ENCODE measurements around the gene GSTM3. TPM values are rescaled to one million over a fixed set of nuclear protein-coding genes. Genes with fewer than 3 reads are reported as not detected.
A peak's percentile ranks its signal among the peaks of the same experiment; 100 is the strongest.
"Not testable (repeated sequence)": the region's sequence is repeated elsewhere in the genome, so short reads cannot be mapped to it uniquely, and the experiment has no call there.

GSTM3 gene
- total RNA-seq, 4 donors from 2014 or later, result 61.1 to 162 (median 132) TPM

DNA sequence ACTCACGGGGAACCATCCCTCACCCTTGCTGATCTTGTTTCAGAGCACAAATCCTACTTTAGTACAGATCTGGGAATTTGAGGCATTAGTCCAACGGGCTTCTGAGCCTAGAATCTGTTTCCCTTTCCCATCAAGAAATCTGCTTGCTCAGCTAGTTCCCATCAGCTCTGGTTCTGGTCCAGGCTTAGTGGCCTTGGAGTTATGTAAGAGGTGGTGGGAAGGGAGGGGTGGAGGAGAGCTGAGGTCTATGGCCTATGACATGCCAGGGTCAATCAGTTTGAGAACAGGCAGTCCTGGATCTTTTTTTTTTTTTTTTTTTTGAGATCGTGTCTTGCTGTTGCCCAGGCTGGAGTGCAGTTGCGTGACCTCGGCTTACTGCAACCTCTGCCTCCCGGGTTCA is 49.1 kb downstream of the GSTM3 start:
- no peak for DNase-seq
- no peaks in the 10 kb centered on the region for H3K36me3 ChIP-seq
- no peaks in the 10 kb centered on the region for H3K4me1 ChIP-seq
- no peak overlapping the region for H3K4me3 ChIP-seq (replicated peaks in 1 of 3)
- WGBS, 2 donors, result no CpG with 5 or more reads among the region's 6 CpGs
- no peaks in the 10 kb centered on the region for H3K27me3 ChIP-seq
- no peaks in the 10 kb centered on the region for H3K9me3 ChIP-seq
- intact Hi-C loops (cut with DNase I), result no loop called here
- H3K27ac ChIP-seq, result no peak overlapping the region
- no peak for TF ChIP-seq POLR2A (IDR thresholded peaks at IDR 0.05)
- TF ChIP-seq, protein P1, sequence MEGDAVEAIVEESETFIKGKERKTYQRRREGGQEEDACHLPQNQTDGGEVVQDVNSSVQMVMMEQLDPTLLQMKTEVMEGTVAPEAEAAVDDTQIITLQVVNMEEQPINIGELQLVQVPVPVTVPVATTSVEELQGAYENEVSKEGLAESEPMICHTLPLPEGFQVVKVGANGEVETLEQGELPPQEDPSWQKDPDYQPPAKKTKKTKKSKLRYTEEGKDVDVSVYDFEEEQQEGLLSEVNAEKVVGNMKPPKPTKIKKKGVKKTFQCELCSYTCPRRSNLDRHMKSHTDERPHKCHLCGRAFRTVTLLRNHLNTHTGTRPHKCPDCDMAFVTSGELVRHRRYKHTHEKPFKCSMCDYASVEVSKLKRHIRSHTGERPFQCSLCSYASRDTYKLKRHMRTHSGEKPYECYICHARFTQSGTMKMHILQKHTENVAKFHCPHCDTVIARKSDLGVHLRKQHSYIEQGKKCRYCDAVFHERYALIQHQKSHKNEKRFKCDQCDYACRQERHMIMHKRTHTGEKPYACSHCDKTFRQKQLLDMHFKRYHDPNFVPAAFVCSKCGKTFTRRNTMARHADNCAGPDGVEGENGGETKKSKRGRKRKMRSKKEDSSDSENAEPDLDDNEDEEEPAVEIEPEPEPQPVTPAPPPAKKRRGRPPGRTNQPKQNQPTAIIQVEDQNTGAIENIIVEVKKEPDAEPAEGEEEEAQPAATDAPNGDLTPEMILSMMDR (IDR thresholded peaks at IDR 0.05), result no peak

DNA sequence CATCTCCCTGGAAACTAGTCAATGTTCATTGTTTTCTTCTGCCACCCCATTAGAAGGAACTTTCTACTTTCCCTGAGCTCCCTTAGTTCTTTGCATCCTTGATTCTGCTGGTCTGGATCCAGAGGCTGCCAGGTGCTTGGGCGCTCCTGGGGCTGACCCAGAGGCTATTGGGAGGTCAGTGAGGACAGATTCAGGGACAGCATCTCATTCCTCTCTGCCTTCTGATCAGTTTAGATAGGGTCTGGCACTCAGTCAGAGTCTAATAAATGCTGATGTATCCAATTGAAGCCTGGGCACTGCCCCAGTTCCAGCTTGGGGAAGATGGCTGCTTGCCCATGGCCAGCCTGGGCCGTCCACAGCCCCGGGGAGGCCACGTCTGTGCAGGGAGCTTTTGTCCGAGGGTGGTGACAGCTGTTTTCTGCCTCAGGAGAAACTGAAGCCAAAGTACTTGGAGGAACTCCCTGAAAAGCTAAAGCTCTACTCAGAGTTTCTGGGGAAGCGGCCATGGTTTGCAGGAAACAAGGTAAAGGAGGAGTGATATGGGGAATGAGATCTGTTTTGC is 50.9 kb downstream of the GSTM3 start:
- no peaks in the 10 kb centered on the region for H3K9me3 ChIP-seq
- WGBS, 2 donors, result no CpG with 5 or more reads among the region's 6 CpGs
- H3K4me1 ChIP-seq, result no peaks in the 10 kb centered on the region
- DNase-seq, result no peak
- no peak overlapping the region for H3K4me3 ChIP-seq (replicated peaks in 1 of 3)
- TF ChIP-seq, protein P1 (IDR thresholded peaks at IDR 0.05), result no peak
- no peak for TF ChIP-seq POLR2A (IDR thresholded peaks at IDR 0.05)
- intact Hi-C loops (cut with DNase I), result no loop called here
- H3K27me3 ChIP-seq, result no peaks in the 10 kb centered on the region
- H3K36me3 ChIP-seq, result no peaks in the 10 kb centered on the region
- H3K27ac ChIP-seq, result no peak overlapping the region

DNA sequence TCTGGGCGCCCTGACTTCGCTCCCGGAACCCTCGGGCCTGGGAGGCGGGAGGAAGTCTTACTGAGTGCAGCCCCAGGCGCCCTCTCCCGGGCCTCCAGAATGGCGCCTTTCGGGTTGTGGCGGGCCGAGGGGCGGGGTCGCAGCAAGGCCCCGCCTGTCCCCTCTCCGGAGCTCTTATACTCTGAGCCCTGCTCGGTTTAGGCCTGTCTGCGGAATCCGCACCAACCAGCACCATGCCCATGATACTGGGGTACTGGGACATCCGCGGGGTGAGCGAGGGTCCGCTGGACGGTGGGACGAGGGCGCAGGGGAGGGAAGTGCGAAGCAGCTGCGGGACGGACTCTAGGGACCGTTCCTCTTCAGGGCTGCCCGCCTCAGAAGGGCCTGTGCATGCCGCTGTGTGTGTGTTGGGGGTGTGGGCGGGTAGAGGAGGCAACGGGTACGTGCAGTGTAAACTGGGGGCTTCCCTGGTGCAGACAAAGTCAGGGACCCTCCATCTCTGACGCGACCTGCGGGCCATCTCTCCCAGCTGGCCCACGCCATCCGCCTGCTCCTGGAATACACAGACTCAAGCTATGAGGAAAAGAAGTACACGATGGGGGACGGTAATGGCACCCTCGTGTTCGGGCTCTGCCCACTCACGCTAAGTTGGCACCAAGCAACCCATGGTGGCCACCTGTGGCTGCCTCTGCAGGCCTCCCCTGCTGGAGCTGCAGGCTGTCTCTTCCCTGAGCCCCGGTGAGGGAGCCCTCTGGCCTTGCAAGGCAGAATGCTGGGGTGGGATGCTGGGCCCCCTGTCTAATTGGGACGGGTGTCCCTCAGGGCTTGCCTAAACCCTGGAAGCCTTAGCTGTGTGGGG is 53.0 kb downstream of the GSTM3 start, which contains the start of gene GSTM1:
Gene GSTM1 (plus strand): TSS at position 177 of the 859 bp plus-strand sequence. CDS start 57 bp downstream, at position 234.
- WGBS, 2 donors, result no CpG with 5 or more reads among the region's 46 CpGs
- H3K4me3 ChIP-seq (replicated peaks in 1 of 3), result peak within 1 kb of the TSS in 1 of 3 donors; percentile 26
- no peaks in the 10 kb centered on the region for H3K4me1 ChIP-seq
- H3K27me3 ChIP-seq, result no peaks in the 10 kb centered on the region
- H3K27ac ChIP-seq, result peak within 1 kb of the TSS in 1 of 3 donors; percentile 36
- DNase-seq, result no peak
- no peaks in the 10 kb centered on the region for H3K9me3 ChIP-seq
- intact Hi-C loops (cut with DNase I), result no loop called here
- H3K36me3 ChIP-seq, result no peaks in the 10 kb centered on the region
- TF ChIP-seq, protein P1 (IDR thresholded peaks at IDR 0.05), result peak in 1 of 6 experiments; percentile 28
- no peak for TF ChIP-seq POLR2A (IDR thresholded peaks at IDR 0.05)

DNA sequence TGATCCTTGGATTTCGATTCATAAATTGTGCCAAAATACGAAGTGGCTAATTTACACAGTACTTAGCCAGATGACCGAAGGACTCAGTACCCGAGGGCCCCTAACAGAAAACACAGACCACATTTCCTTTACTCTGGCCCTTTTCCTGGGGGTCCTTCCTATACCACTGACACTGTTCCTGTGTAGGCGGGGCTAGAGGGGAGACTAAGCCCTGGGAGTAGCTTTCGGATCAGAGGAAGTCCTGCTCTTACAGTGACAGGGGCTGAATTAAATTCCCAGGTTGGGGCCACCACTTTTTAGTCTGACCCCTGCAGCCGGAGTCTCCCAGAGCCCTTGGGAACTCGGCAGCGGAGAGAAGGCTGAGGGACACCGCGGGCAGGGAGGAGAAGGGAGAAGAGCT is 53.7 kb downstream of the GSTM3 start:
- H3K4me3 ChIP-seq (replicated peaks in 1 of 3), result peak overlapping the region in 1 of 3 donors; percentile 26
- no CpG with 5 or more reads among the region's 11 CpGs for WGBS, 2 donors
- H3K9me3 ChIP-seq; H3K27me3 ChIP-seq; intact Hi-C loops (cut with DNase I); DNase-seq; H3K4me1 ChIP-seq; H3K36me3 ChIP-seq: not testable (repeated sequence)
- peak overlapping the region in 1 of 3 donors; percentile 36 for H3K27ac ChIP-seq

DNA sequence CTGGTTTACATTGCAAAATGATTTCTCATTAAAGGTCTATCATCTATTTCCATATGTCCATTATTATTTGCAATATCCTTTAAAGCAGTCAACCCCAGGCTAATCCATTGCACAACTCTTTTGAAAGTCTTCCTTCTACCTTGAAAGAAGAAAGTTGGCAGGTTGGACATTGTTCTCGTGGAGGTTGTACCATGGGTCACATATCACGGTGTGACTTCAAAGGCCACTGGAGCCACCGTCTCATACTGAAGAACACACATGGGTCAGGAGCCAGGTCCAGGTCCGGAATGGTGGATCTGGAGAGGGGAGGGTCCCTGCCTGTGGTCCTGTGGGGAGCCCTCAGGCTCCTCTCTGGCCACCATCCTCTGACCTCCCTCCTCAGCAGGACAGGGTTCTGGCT is 54.9 kb downstream of the GSTM3 start:
- DNase-seq; H3K27ac ChIP-seq; H3K27me3 ChIP-seq; H3K9me3 ChIP-seq; H3K36me3 ChIP-seq; H3K4me3 ChIP-seq (replicated peaks in 1 of 3); H3K4me1 ChIP-seq; intact Hi-C loops (cut with DNase I): not testable (repeated sequence)
- no CpG with 5 or more reads among the region's 4 CpGs for WGBS, 2 donors

DNA sequence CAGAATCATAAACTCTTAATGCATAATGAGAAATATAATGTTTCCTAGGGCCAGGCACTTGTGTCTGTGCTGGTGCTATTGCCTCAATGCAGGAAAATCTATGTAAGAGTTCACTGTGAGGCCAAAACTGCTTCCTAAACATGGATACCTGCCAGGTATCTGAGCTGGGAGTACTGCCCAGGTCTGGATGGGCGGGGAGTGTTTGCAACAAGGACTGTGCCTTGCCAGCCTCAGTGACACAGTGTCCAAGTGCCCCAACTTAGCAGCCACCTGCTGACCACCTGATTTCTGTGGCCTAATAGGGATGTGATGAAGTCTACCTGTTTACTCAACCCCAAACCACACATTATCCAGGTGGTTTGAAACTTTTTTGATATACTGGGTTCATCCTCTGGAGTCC is 55.4 kb downstream of the GSTM3 start:
- H3K27me3 ChIP-seq; intact Hi-C loops (cut with DNase I); H3K4me1 ChIP-seq; H3K4me3 ChIP-seq (replicated peaks in 1 of 3); DNase-seq; H3K27ac ChIP-seq; H3K36me3 ChIP-seq; H3K9me3 ChIP-seq: not testable (repeated sequence)
- no CpG with 5 or more reads among the region's 1 CpG for WGBS, 2 donors

DNA sequence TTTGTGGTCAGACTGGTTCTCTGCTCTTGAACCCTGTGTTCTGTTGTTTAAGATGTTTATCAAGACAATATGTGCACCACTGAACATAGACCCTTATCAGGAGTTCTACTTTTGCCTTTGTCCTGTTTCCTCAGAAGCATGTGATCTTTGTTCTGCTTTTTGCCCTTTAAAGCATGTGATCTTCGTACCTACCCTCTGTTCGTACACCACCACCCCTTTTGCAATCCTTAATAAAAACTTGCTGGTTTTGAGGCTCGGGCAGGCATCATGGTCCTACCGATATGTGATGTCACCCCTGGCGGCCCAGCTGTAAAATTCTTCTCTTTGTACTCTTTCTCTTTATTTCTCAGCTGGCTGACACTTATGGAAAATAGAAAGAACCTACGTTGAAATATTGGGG is 56.1 kb downstream of the GSTM3 start:
- H3K4me1 ChIP-seq; H3K9me3 ChIP-seq; DNase-seq; intact Hi-C loops (cut with DNase I); H3K36me3 ChIP-seq; H3K4me3 ChIP-seq (replicated peaks in 1 of 3); H3K27me3 ChIP-seq; H3K27ac ChIP-seq: not testable (repeated sequence)
- WGBS, 2 donors, result no CpG with 5 or more reads among the region's 6 CpGs
